Lower leg skin (tissue), 3 donors: ENCODE results near the gene CLMP.

Experiments
- POLR2A ChIP-seq, 2 donors: fragments of 450-650 bp; IDR thresholded peaks; one replicate each; pipeline ENCODE4 v1.6.1; 2016 to 2017; ENCODE audit warnings: antibody characterized with exemption in 2 of 2, mild to moderate bottlenecking in 1 of 2, moderate library complexity in 1 of 2
- TF ChIP-seq, protein P1 (sequence below), 3 donors: fragments of 450-650 bp; IDR thresholded peaks; one replicate each; pipeline ENCODE4 v1.5.1; 2016; ENCODE audit warnings: antibody characterized with exemption in 3 of 3, mild to moderate bottlenecking in 3 of 3, moderate library complexity in 2 of 3

GRCh38 chr11:123168955-123169484 lies 26.0 kb downstream of the CLMP start:
- TF ChIP-seq, protein P1, sequence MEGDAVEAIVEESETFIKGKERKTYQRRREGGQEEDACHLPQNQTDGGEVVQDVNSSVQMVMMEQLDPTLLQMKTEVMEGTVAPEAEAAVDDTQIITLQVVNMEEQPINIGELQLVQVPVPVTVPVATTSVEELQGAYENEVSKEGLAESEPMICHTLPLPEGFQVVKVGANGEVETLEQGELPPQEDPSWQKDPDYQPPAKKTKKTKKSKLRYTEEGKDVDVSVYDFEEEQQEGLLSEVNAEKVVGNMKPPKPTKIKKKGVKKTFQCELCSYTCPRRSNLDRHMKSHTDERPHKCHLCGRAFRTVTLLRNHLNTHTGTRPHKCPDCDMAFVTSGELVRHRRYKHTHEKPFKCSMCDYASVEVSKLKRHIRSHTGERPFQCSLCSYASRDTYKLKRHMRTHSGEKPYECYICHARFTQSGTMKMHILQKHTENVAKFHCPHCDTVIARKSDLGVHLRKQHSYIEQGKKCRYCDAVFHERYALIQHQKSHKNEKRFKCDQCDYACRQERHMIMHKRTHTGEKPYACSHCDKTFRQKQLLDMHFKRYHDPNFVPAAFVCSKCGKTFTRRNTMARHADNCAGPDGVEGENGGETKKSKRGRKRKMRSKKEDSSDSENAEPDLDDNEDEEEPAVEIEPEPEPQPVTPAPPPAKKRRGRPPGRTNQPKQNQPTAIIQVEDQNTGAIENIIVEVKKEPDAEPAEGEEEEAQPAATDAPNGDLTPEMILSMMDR (IDR thresholded peaks at IDR 0.05): no peak
- no peak for TF ChIP-seq POLR2A (IDR thresholded peaks at IDR 0.05)
